Lung (tissue), 12 donors: Measurements from ENCODE around the gene FIGN. TPM values are rescaled to one million over a fixed set of nuclear protein-coding genes. Genes with fewer than 3 reads are reported as not detected.

Experiments used
- ATAC-seq: fragments of 200-7000 bp; cut with Tn5 transposase; one replicate; pipeline ENCODE4 v1.9.1; 2020; ENCODE audit warnings: moderate number of reproducible peaks; ENCODE audit not compliant: insufficient read depth, low FRiP score
- DNase-seq, 3 donors: peaks; one replicate each; pipeline ENCODE4 v3.0.0-alpha.2; 2013 to 2017
- H3K27ac ChIP-seq, 2 donors: one replicate each; pipeline ENCODE4 v1.5.1; 2013; ENCODE audit warnings: mild to moderate bottlenecking in 2 of 2, moderate library complexity in 2 of 2, control low read depth in 1 of 2, inconsistent platforms in 1 of 2, low read depth in 1 of 2, low read length in 1 of 2
- H3K27me3 ChIP-seq, 3 donors: one replicate each; pipeline ENCODE4 v1.5.1; 2013; ENCODE audit warnings: low read length in 2 of 3; ENCODE audit not compliant: control insufficient read depth in 3 of 3, insufficient read depth in 3 of 3
- H3K36me3 ChIP-seq, 4 donors: one replicate each; pipeline ENCODE4 v1.5.1; 2013; ENCODE audit warnings: low read length in 4 of 4, mild to moderate bottlenecking in 1 of 4, moderate library complexity in 1 of 4; ENCODE audit not compliant: control insufficient read depth in 4 of 4, insufficient read depth in 4 of 4
- H3K4me1 ChIP-seq, 5 donors: one replicate each; pipeline ENCODE4 v1.5.1; 2013; ENCODE audit warnings: low read length in 5 of 5, mild to moderate bottlenecking in 2 of 5, moderate library complexity in 1 of 5; ENCODE audit not compliant: control insufficient read depth in 5 of 5, insufficient read depth in 5 of 5
- H3K4me3 ChIP-seq: one replicate; pipeline ENCODE4 v1.5.1; 2013; ENCODE audit warnings: mild to moderate bottlenecking, control low read depth, moderate library complexity
- H3K9ac ChIP-seq, 2 donors: one replicate each; pipeline ENCODE4 v1.5.1; 2013; ENCODE audit warnings: low read length in 2 of 2, control low read depth in 1 of 2; ENCODE audit not compliant: insufficient read depth in 1 of 2
- H3K9me3 ChIP-seq, 4 donors: one replicate each; pipeline ENCODE4 v1.5.1; 2013; ENCODE audit warnings: low read length in 3 of 4, mild to moderate bottlenecking in 1 of 4, moderate library complexity in 1 of 4; ENCODE audit not compliant: control insufficient read depth in 4 of 4, insufficient read depth in 3 of 4
- CTCF ChIP-seq: IDR thresholded peaks from 2 replicates; pipeline ENCODE4 v1.5.1; 2012; ENCODE audit warnings: mild to moderate bottlenecking; ENCODE audit errors: control extremely low read depth, extremely low read depth
- WGBS, 2 donors: extraction: QIAGEN DNeasy Blood & Tissue Kit; methylation state at CpG; one replicate each; pipeline ENCODE4 v1.1.7; 2013; 5-methylcytosine and 5-hydroxymethylcytosine counted together
- polyA plus RNA-seq, 2 donors: library from polyadenylated mRNA; stranded (reverse); fragments of 200-250 nt; gene quantifications; one replicate each; pipeline ENCODE4 v1.2.1, GENCODE V29; 2013
- total RNA-seq, 2 donors: library from RNA; depleted of rRNA in 1 of 2; stranded (reverse); fragments of >200 nt in 1 of 2; gene quantifications; one replicate each; pipeline ENCODE4 v1.2.1, GENCODE V29; 2014 to 2021
- donor health status: control.
- donor health status: control.
- donor health status: Bipolar disorder and iron deficiency.
- donor health status: healthy.
- donor health status: DM: yes; HTN: yes; CAD: no.

FIGN gene
- total and polyA plus RNA-seq, 4 donors, result 0.42 to 6.5 (median 3.0) TPM

GRCh38 chr2:163573652-163574051 lies 162.2 kb downstream of the FIGN start:
- DNase-seq, result peak in 1 of 3 donors; percentile 54
- H3K4me1 ChIP-seq, result no peaks in the 10 kb centered on the region
- no peak for ATAC-seq
- H3K9me3 ChIP-seq, result no peaks in the 10 kb centered on the region
- 64 to 84% methylated on average over 1 of the region's 1 CpG for WGBS, 2 donors
- no peak overlapping the region for H3K4me3 ChIP-seq
- no peak for TF ChIP-seq CTCF
- H3K27ac ChIP-seq, result no peak overlapping the region
- H3K9ac ChIP-seq, result no peak overlapping the region
- H3K27me3 ChIP-seq, result no peaks in the 10 kb centered on the region
- H3K36me3 ChIP-seq, result no peaks in the 10 kb centered on the region

- no peak for TF ChIP-seq CTCF
- H3K4me3 ChIP-seq, result no peak overlapping the region
- no peaks in the 10 kb centered on the region for H3K4me1 ChIP-seq
- DNase-seq, result no peak
- H3K9ac ChIP-seq, result no peak overlapping the region
- H3K27ac ChIP-seq, result no peak overlapping the region
- WGBS, 2 donors, result 91 to 92% methylated on average over 7 of the region's 7 CpGs
- no peaks in the 10 kb centered on the region for H3K9me3 ChIP-seq
- no peak for ATAC-seq
- H3K27me3 ChIP-seq, result no peaks in the 10 kb centered on the region
- no peaks in the 10 kb centered on the region for H3K36me3 ChIP-seq
These were observed 163.0 kb downstream of the FIGN start for GRCh38 chr2:163572850-163573249.

DNA sequence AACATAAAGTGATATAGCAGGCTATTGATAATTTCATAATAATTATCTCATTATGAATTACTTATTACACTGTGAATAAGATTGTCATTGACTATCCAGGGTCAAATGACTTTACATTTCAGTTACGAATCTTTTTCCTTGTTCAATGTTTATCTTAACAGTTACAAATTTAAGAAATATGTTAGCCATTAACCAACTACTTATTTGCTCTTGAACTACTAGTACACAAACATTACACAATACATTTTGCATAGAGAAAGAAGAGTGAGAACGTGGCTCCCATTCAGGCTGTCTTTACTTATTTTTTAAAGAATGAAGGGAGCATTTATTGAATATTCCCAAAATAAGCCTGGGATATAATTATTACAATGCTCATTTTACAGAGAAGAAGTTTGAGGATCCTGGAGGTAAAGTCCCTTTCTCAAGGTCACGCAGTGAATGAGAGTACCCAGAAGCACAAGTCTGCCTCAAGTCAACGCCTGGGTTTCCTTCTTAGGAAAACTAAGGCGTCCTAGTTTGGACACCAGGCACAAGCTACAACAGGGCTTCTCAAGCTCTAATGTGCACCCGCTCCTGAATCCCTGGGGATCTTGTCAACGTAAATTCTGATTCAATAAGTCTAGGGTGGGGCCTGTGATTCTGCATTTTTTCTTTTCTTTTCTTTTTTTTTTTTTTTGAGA lies 164.2 kb downstream of the FIGN start:
- Histone ChIP-seq H3K9me3 (no peaks in the 10 kb centered on the region), H3K27ac (no peak overlapping the region), H3K36me3 (no peaks in the 10 kb centered on the region), H3K27me3 (no peaks in the 10 kb centered on the region), H3K4me3 (no peak overlapping the region), H3K4me1 (peaks cover 0 to under 1% (median 0%) of the 10 kb centered on the region in 5 donors), H3K9ac (no peak overlapping the region)
- 74 to 77% methylated on average over 7 of the region's 7 CpGs for WGBS, 2 donors
- TF ChIP-seq CTCF, result no peak
- ATAC-seq (peak; percentile 48), DNase-seq (no peak)

DNA sequence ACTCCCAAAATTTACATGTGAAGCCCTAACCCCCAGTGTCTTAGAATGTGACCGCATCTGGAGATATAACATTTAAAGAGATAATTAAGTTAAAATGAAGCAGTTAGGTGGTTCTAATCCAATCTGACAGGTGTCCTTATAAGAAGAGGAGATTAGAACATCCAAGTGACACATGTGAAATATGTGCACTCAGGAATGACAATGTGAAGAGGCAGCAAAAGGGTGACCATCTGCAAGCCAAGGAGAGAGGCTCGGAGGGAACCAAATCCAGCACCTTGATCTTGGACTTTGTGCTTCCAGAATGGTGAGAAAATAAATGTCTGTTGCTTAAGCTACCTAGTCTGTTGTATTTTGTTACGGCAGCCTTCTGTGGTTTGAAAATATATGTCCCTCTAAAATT lies 165.4 kb downstream of the FIGN start:
- Histone ChIP-seq H3K9ac (no peak overlapping the region), H3K36me3 (no peaks in the 10 kb centered on the region), H3K4me1 (peaks cover 0 to 5% (median 0%) of the 10 kb centered on the region in 5 donors), H3K27me3 (no peaks in the 10 kb centered on the region), H3K4me3 (no peak overlapping the region), H3K9me3 (no peaks in the 10 kb centered on the region), H3K27ac (no peak overlapping the region)
- DNase-seq (no peak), ATAC-seq (no peak)
- 87 to 91% methylated on average over 3 of the region's 3 CpGs for WGBS, 2 donors
- no peak for TF ChIP-seq CTCF
